Measurements from ENCODE around the gene FNBP1.

The FNBP1 gene

DNA sequence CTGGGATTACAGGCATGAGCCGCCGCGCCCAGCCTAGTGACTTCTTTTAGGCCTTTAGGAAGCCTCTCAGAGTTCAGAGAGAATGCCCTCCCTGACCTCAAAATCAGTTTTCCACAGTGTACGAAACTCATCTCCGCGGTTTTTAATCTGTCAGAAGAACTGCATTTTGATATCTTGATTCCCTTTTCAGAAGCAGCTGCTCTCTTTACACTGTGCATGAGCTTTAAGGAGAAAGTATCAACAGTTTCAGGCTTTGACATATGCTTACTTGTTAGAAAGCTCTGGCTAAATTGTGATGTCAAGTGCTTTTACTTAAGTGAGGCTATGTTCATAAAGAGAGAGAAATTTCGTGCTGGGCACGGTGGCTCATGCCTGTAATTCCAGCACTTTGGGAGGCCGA lies 133.1 kb downstream of the FNBP1 start:
- no peaks in the 10 kb centered on the region for H3K27me3 ChIP-seq (ENCODE audit: low read length)
- H2AFZ ChIP-seq (ENCODE audit: low read depth, low read length, severe bottlenecking): no peak overlapping the region
- H3K9me3 ChIP-seq (ENCODE audit: insufficient read depth, low read length): no peaks in the 10 kb centered on the region
- H3K4me2 ChIP-seq (ENCODE audit: low read depth, low read length, poor library complexity, severe bottlenecking): no peak overlapping the region
- H3K36me3 ChIP-seq (ENCODE audit: low read length): peaks cover 13% of the 10 kb centered on the region; the same call in 1 of the 2 replicates
- H3K27ac ChIP-seq (ENCODE audit: low read depth, low read length): no peak overlapping the region
- H3F3A ChIP-seq (ENCODE audit: insufficient read depth): no peaks in the 10 kb centered on the region
- H3K9me2 ChIP-seq (replicated peaks; ENCODE audit: insufficient read depth, low read length): no peaks in the 10 kb centered on the region
- H3K9ac ChIP-seq (ENCODE audit: low read length): no peak overlapping the region
- TF ChIP-seq, protein P1, sequence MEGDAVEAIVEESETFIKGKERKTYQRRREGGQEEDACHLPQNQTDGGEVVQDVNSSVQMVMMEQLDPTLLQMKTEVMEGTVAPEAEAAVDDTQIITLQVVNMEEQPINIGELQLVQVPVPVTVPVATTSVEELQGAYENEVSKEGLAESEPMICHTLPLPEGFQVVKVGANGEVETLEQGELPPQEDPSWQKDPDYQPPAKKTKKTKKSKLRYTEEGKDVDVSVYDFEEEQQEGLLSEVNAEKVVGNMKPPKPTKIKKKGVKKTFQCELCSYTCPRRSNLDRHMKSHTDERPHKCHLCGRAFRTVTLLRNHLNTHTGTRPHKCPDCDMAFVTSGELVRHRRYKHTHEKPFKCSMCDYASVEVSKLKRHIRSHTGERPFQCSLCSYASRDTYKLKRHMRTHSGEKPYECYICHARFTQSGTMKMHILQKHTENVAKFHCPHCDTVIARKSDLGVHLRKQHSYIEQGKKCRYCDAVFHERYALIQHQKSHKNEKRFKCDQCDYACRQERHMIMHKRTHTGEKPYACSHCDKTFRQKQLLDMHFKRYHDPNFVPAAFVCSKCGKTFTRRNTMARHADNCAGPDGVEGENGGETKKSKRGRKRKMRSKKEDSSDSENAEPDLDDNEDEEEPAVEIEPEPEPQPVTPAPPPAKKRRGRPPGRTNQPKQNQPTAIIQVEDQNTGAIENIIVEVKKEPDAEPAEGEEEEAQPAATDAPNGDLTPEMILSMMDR (IDR thresholded peaks at IDR 0.05; ENCODE audit: insufficient read depth, low read length, poor library complexity, severe bottlenecking): no peak
- TF ChIP-seq EZH2phosphoT487 (conservative IDR thresholded peaks at IDR 0.05; ENCODE audit: low read length): no peak
- no peaks in the 10 kb centered on the region for H4K20me1 ChIP-seq (ENCODE audit: low read depth, low read length)
- H3K4me3 ChIP-seq (ENCODE audit: insufficient read depth, low read length, poor library complexity, severe bottlenecking): no peak overlapping the region
- no peaks in the 10 kb centered on the region for H3K79me2 ChIP-seq (ENCODE audit: insufficient read depth, low read length)

DNA sequence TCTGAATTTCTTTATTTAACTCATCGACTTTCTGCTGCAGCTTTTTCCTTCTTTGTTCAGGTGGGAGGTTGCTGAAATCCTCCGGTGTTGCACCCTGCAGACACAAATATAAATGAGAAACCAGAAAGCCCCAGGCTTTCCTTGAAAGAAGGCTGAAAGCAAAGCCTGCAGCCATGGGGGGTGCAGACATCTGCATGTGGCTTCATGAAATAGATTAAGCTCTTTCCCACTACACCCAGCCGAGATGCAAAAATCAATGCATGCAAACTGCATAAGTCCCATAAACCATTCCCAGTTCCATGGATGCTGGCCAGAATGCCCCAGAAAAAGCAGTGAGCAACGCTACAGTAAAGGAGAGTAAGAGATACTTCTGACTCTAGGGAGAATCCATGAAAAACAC lies 134.1 kb downstream of the FNBP1 start:
- TF ChIP-seq EZH2phosphoT487 (conservative IDR thresholded peaks at IDR 0.05; ENCODE audit: low read length): no peak
- TF ChIP-seq, protein P1 (IDR thresholded peaks at IDR 0.05; ENCODE audit: insufficient read depth, low read length, poor library complexity, severe bottlenecking): no peak
- no peak overlapping the region for H3K27ac ChIP-seq (ENCODE audit: low read depth, low read length)
- H3F3A ChIP-seq (ENCODE audit: insufficient read depth): peaks cover 7% of the 10 kb centered on the region; the same call in 1 of the 2 replicates
- no peak overlapping the region for H2AFZ ChIP-seq (ENCODE audit: low read depth, low read length, severe bottlenecking)
- no peaks in the 10 kb centered on the region for H3K9me2 ChIP-seq (replicated peaks; ENCODE audit: insufficient read depth, low read length)
- H3K79me2 ChIP-seq (ENCODE audit: insufficient read depth, low read length): no peaks in the 10 kb centered on the region
- H3K9ac ChIP-seq (ENCODE audit: low read length): no peak overlapping the region
- no peak overlapping the region for H3K4me2 ChIP-seq (ENCODE audit: low read depth, low read length, poor library complexity, severe bottlenecking)
- H3K27me3 ChIP-seq (ENCODE audit: low read length): no peaks in the 10 kb centered on the region
- H4K20me1 ChIP-seq (ENCODE audit: low read depth, low read length): no peaks in the 10 kb centered on the region
- peaks cover 13% of the 10 kb centered on the region; the same call in 1 of the 2 replicates for H3K36me3 ChIP-seq (ENCODE audit: low read length)
- H3K4me3 ChIP-seq (ENCODE audit: insufficient read depth, low read length, poor library complexity, severe bottlenecking): no peak overlapping the region
- no peaks in the 10 kb centered on the region for H3K9me3 ChIP-seq (ENCODE audit: insufficient read depth, low read length)

DNA sequence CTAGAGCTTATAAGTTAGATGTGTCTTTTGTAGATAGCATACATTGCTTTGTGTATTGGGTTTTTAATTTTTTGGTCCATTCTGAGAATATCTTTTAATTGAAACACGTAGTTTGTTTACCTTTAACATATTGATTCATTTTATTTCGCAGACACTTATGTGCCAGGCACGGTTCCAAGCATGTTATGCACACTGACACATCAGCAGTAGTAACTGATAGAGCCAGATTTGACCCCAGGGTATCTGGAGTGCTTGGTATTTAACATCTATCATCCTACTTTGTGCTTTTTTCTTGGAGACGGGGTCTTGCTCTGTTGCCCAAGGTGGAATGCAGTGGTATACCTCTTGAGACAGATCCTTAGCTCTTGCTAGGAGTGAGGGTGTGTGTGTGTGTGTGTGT lies 135.8 kb downstream of the FNBP1 start:
- no peak overlapping the region for H3K9ac ChIP-seq (ENCODE audit: low read length)
- no peak overlapping the region for H3K4me3 ChIP-seq (ENCODE audit: insufficient read depth, low read length, poor library complexity, severe bottlenecking)
- no peaks in the 10 kb centered on the region for H3K27me3 ChIP-seq (ENCODE audit: low read length)
- H3K27ac ChIP-seq (ENCODE audit: low read depth, low read length): no peak overlapping the region
- H3K9me3 ChIP-seq (ENCODE audit: insufficient read depth, low read length): no peaks in the 10 kb centered on the region
- no peak overlapping the region for H3K4me2 ChIP-seq (ENCODE audit: low read depth, low read length, poor library complexity, severe bottlenecking)
- H4K20me1 ChIP-seq (ENCODE audit: low read depth, low read length): no peaks in the 10 kb centered on the region
- no peak for TF ChIP-seq EZH2phosphoT487 (conservative IDR thresholded peaks at IDR 0.05; ENCODE audit: low read length)
- TF ChIP-seq, protein P1 (IDR thresholded peaks at IDR 0.05; ENCODE audit: insufficient read depth, low read length, poor library complexity, severe bottlenecking): no peak
- H2AFZ ChIP-seq (ENCODE audit: low read depth, low read length, severe bottlenecking): no peak overlapping the region
- peaks cover 19% of the 10 kb centered on the region for H3K36me3 ChIP-seq (ENCODE audit: low read length)
- no peaks in the 10 kb centered on the region for H3K9me2 ChIP-seq (replicated peaks; ENCODE audit: insufficient read depth, low read length)
- no peaks in the 10 kb centered on the region for H3K79me2 ChIP-seq (ENCODE audit: insufficient read depth, low read length)
- peaks cover 7% of the 10 kb centered on the region; the same call in 1 of the 2 replicates for H3F3A ChIP-seq (ENCODE audit: insufficient read depth)
